H7 (cell line): Measurements from ENCODE around the gene TDRD9. TPM values are rescaled to one million over a fixed set of nuclear protein-coding genes. Genes with fewer than 3 reads are reported as not detected.

ENCODE experiments used
- total RNA-seq: library from RNA; depleted of rRNA; stranded (reverse); fragments of >200 nt; shearing (Covaris generic); gene quantifications from 2 replicates; pipeline ENCODE4 v1.2.3, GENCODE V29; 2014; rRNA removed

TDRD9 gene
- total RNA-seq, 1 experiment from 2014 or later = not detected

Other genes with a start within 250 kb of the TDRD9 start
- gene XRCC3, start 213.0 kb upstream of the TDRD9 start, total RNA-seq = 69.5 and 75.1 TPM in 2 replicates
- gene ZFYVE21, start 212.6 kb upstream of the TDRD9 start, total RNA-seq = 52.8 and 60.9 TPM in 2 replicates
- 2.3 and 2.8 TPM in 2 replicates for gene PPP1R13B, start 80.9 kb upstream of the TDRD9 start, total RNA-seq
- gene RD3L, start 14.1 kb downstream of the TDRD9 start, total RNA-seq = not detected in 2 replicates
- gene ASPG, start 157.2 kb downstream of the TDRD9 start, total RNA-seq = 0.17 and 2.9 TPM in 2 replicates
- gene KIF26A, start 210.1 kb downstream of the TDRD9 start, total RNA-seq = 59.2 and 61.0 TPM in 2 replicates